Measurements from ENCODE around the gene ABHD4. TPM values are rescaled to one million over a fixed set of nuclear protein-coding genes. Genes with fewer than 3 reads are reported as not detected.
A peak's percentile ranks its signal among the peaks of the same experiment; 100 is the strongest.

The ABHD4 gene
- total and polyA plus RNA-seq, 10 of the 15 experiments (the other 5 are each of a cell fraction or from before 2014, with no cell fraction given): 5.4 to 28.7 (median 10.8) TPM

GRCh38 chr14:22589096-22589839 lies 8.8 kb upstream of the ABHD4 start, which contains the start of gene DAD1 (continued):
- TF ChIP-seq RB1 (IDR thresholded peaks at IDR 0.05; ENCODE audit: borderline replicate concordance): peak; percentile 28; the same call in 1 of the 2 replicates
- peak; percentile 58 to 76; a peak in 3 of 4 replicates for TF ChIP-seq BHLHE40 (IDR thresholded peaks at IDR 0.05; ENCODE audit: borderline replicate concordance in 1 of 2, low read depth in 2 of 2, low read length in 1 of 2)
- no peak for TF ChIP-seq BCL3 (IDR thresholded peaks at IDR 0.05; ENCODE audit: borderline replicate concordance, insufficient read depth, low read depth, low read length, poor library complexity, severe bottlenecking)
- TF ChIP-seq ETV6 (conservative IDR thresholded peaks at IDR 0.05 in 1 of 2, IDR thresholded peaks at IDR 0.05 in 1 of 2; ENCODE audit: borderline replicate concordance in 1 of 2, low read depth in 1 of 2): no peak
- TF ChIP-seq BCL11A (IDR thresholded peaks at IDR 0.05; ENCODE audit: low read depth, low read length): 0 out of 2 replicates have a peak, but pooled peaks have one; percentile 20
- no peak for TF ChIP-seq NR2C1 (IDR thresholded peaks at IDR 0.05)
- TF ChIP-seq ZBTB33 (IDR thresholded peaks at IDR 0.05): no peak
- TF ChIP-seq ATF3 (IDR thresholded peaks at IDR 0.05; ENCODE audit: borderline replicate concordance, extremely low read depth, low read depth, low read length): no peak
- peak; percentile 58; the same call in 1 of the 3 replicates for TF ChIP-seq POU2F2 (IDR thresholded peaks at IDR 0.05; ENCODE audit: borderline replicate concordance, low read depth, low read length)
- TF ChIP-seq ATF2 (IDR thresholded peaks at IDR 0.05; ENCODE audit: low read length): no peak
- TF ChIP-seq CEBPZ (IDR thresholded peaks at IDR 0.05; ENCODE audit: low read depth, low read length): no peak
- 0 out of 2 replicates have a peak, but pooled peaks have one; percentile 39 for TF ChIP-seq TCF12 (IDR thresholded peaks at IDR 0.05; ENCODE audit: low read depth, low read length)
